ENCODE data around the gene CNIH2.
"Not testable (repeated sequence)": the region's sequence is repeated elsewhere in the genome, so short reads cannot be mapped to it uniquely, and the experiment has no call there.

CNIH2 gene

GRCh38 chr11:66316849-66317251 is 38.9 kb downstream of the CNIH2 start, which contains the start of gene CD248:
Gene CD248, minus strand, starts transcription at chr11:66317044. Its CDS starts 17 bp downstream, at chr11:66317027.
- DNase-seq: no peak

GRCh38 chr11:66317322-66317722 is 39.3 kb downstream of the CNIH2 start:
- DNase-seq: no peak

GRCh38 chr11:66317723-66318599 is 40.0 kb downstream of the CNIH2 start:
- DNase-seq: no peak

GRCh38 chr11:66318600-66318970 is 40.6 kb downstream of the CNIH2 start:
- DNase-seq: no peak

- DNase-seq: not testable (repeated sequence)
Observed at GRCh38 chr11:66320289-66320688, 42.3 kb downstream of the CNIH2 start.

- not testable (repeated sequence) for DNase-seq
Observed at GRCh38 chr11:66320748-66321147, 42.8 kb downstream of the CNIH2 start.

- no peak for DNase-seq
Observed at GRCh38 chr11:66321606-66322005, 43.6 kb downstream of the CNIH2 start.

- no peak for DNase-seq
Observed at GRCh38 chr11:66322732-66323427, 44.9 kb downstream of the CNIH2 start.

GRCh38 chr11:66323684-66324083 is 45.7 kb downstream of the CNIH2 start:
- DNase-seq: no peak

GRCh38 chr11:66324664-66325063 is 46.7 kb downstream of the CNIH2 start:
- DNase-seq: no peak

GRCh38 chr11:66325263-66325671 is 47.3 kb downstream of the CNIH2 start:
- DNase-seq: no peak

- DNase-seq: no peak
Observed at GRCh38 chr11:66326261-66327111, 48.5 kb downstream of the CNIH2 start.

- DNase-seq: no peak
Observed at GRCh38 chr11:66327171-66328030, 49.4 kb downstream of the CNIH2 start.

GRCh38 chr11:66328031-66328301 is 50.0 kb downstream of the CNIH2 start:
- DNase-seq: no peak

GRCh38 chr11:66328302-66329144 is 50.5 kb downstream of the CNIH2 start:
- peak; percentile 54 for DNase-seq

GRCh38 chr11:66329165-66329673 is 51.2 kb downstream of the CNIH2 start:
- DNase-seq: no peak

GRCh38 chr11:66330931-66331330 is 53.0 kb downstream of the CNIH2 start:
- DNase-seq: no peak

GRCh38 chr11:66331542-66332370 is 53.8 kb downstream of the CNIH2 start:
- DNase-seq: no peak

GRCh38 chr11:66332371-66333219 is 54.6 kb downstream of the CNIH2 start:
- DNase-seq: no peak
